ENCODE data around the gene ZBTB5. TPM values are rescaled to one million over a fixed set of nuclear protein-coding genes. Genes with fewer than 3 reads are reported as not detected.

Gene ZBTB5
- total RNA-seq, 1 experiment from 2014 or later = 17.2 TPM

- H3K36me3 ChIP-seq (ENCODE audit: insufficient read depth, low read length, poor library complexity, severe bottlenecking) = no peaks in the 10 kb centered on the region
- TF ChIP-seq CTCF (conservative IDR thresholded peaks at IDR 0.05; ENCODE audit: low read depth, low read length) = no peak
- TF ChIP-seq EZH2 (IDR thresholded peaks at IDR 0.05; ENCODE audit: borderline replicate concordance, low read depth, low read length, poor library complexity, severe bottlenecking) = no peak
- no peaks in the 10 kb centered on the region for H3K9me3 ChIP-seq (ENCODE audit: low read depth, low read length, poor library complexity, severe bottlenecking)
- BruUV-seq (replicated peaks) = no TSS peak
- intact Hi-C loops (cut with micrococcal nuclease; ENCODE audit: unreplicated experiment) = no loop called here
- no peak overlapping the region for H3K4me3 ChIP-seq (ENCODE audit: low read depth, low read length, poor library complexity, severe bottlenecking)
- no peaks in the 10 kb centered on the region for H3K27me3 ChIP-seq (replicated peaks; ENCODE audit: insufficient read depth, low read depth, low read length, poor library complexity)
- DNase-seq (ENCODE audit: low spot score) = no peak
- no peak overlapping the region for H3K27ac ChIP-seq (ENCODE audit: low read depth, low read length, poor library complexity, severe bottlenecking)
- ChIA-PET CTCF (interaction anchor here (0.6 kb wide), 1 partner anchor 31 kb away, joined by 3 read pairs; no protein-coding TSS in a partner anchor), POLR2A (ENCODE audit: low non-redundant PET) (no interaction called here)
- H3K4me1 ChIP-seq (ENCODE audit: insufficient read depth, low read length, poor library complexity, severe bottlenecking) = no peaks in the 10 kb centered on the region
Observed at GRCh38 chr9:37405764-37406380, 59.4 kb downstream of the ZBTB5 start.

GRCh38 chr9:37405350-37405749 lies 59.9 kb downstream of the ZBTB5 start:
- ChIA-PET CTCF (no interaction called here), POLR2A (ENCODE audit: low non-redundant PET) (no interaction called here)
- no peaks in the 10 kb centered on the region for H3K36me3 ChIP-seq (ENCODE audit: insufficient read depth, low read length, poor library complexity, severe bottlenecking)
- TF ChIP-seq EZH2 (IDR thresholded peaks at IDR 0.05; ENCODE audit: borderline replicate concordance, low read depth, low read length, poor library complexity, severe bottlenecking) (no peak), CTCF (conservative IDR thresholded peaks at IDR 0.05; ENCODE audit: low read depth, low read length) (no peak)
- no peak overlapping the region for H3K27ac ChIP-seq (ENCODE audit: low read depth, low read length, poor library complexity, severe bottlenecking)
- intact Hi-C loops (cut with micrococcal nuclease; ENCODE audit: unreplicated experiment) = no loop called here
- DNase-seq (ENCODE audit: low spot score) = no peak
- BruUV-seq (replicated peaks) = no TSS peak
- H3K9me3 ChIP-seq (ENCODE audit: low read depth, low read length, poor library complexity, severe bottlenecking) = no peaks in the 10 kb centered on the region
- H3K27me3 ChIP-seq (replicated peaks; ENCODE audit: insufficient read depth, low read depth, low read length, poor library complexity) = no peaks in the 10 kb centered on the region
- no peaks in the 10 kb centered on the region for H3K4me1 ChIP-seq (ENCODE audit: insufficient read depth, low read length, poor library complexity, severe bottlenecking)
- H3K4me3 ChIP-seq (ENCODE audit: low read depth, low read length, poor library complexity, severe bottlenecking) = no peak overlapping the region

GRCh38 chr9:37404590-37404989 lies 60.7 kb downstream of the ZBTB5 start:
- H3K9me3 ChIP-seq (ENCODE audit: low read depth, low read length, poor library complexity, severe bottlenecking) = no peaks in the 10 kb centered on the region
- BruUV-seq (replicated peaks) = no TSS peak
- no peak for TF ChIP-seq CTCF (conservative IDR thresholded peaks at IDR 0.05; ENCODE audit: low read depth, low read length)
- no peak for TF ChIP-seq EZH2 (IDR thresholded peaks at IDR 0.05; ENCODE audit: borderline replicate concordance, low read depth, low read length, poor library complexity, severe bottlenecking)
- intact Hi-C loops (cut with micrococcal nuclease; ENCODE audit: unreplicated experiment) = no loop called here
- H3K4me1 ChIP-seq (ENCODE audit: insufficient read depth, low read length, poor library complexity, severe bottlenecking) = no peaks in the 10 kb centered on the region
- no peaks in the 10 kb centered on the region for H3K36me3 ChIP-seq (ENCODE audit: insufficient read depth, low read length, poor library complexity, severe bottlenecking)
- no peaks in the 10 kb centered on the region for H3K27me3 ChIP-seq (replicated peaks; ENCODE audit: insufficient read depth, low read depth, low read length, poor library complexity)
- ChIA-PET POLR2A (ENCODE audit: low non-redundant PET) (no interaction called here), CTCF (interaction anchor here (0.6 kb wide), 1 partner anchor 44 kb away, joined by 3 read pairs; no protein-coding TSS in a partner anchor)
- DNase-seq (ENCODE audit: low spot score) = no peak
- H3K4me3 ChIP-seq (ENCODE audit: low read depth, low read length, poor library complexity, severe bottlenecking) = no peak overlapping the region
- H3K27ac ChIP-seq (ENCODE audit: low read depth, low read length, poor library complexity, severe bottlenecking) = no peak overlapping the region

All from A673 (cell line).